B cell (primary cell): Measurements from ENCODE around the gene UMOD.

ENCODE experiments used
- CTCF ChIP-seq: fragments of 200-600 bp; IDR thresholded peaks from one replicate; pipeline ENCODE4 v1.8.0; 2022; ENCODE audit warnings: antibody characterized with exemption, mild to moderate bottlenecking
- EZH2 ChIP-seq: IDR thresholded peaks from 2 replicates; pipeline ENCODE4 v1.6.1; 2012; ENCODE audit warnings: borderline replicate concordance, low read depth, mild to moderate bottlenecking, moderate library complexity, low read length; ENCODE audit not compliant: insufficient read depth, poor library complexity, severe bottlenecking

GRCh38 chr16:20301840-20302239, 50.7 kb downstream of the UMOD start:
- no peak for TF ChIP-seq EZH2
- TF ChIP-seq CTCF = no peak
